OCI-LY7 (cell line): ENCODE measurements around the gene NEK4.

Source experiments
- CTCF ChIP-seq: fragments of 200-600 bp; sonication (generic); conservative IDR thresholded peaks from 2 replicates; pipeline ENCODE4 v1.5.1; 2014; ENCODE audit warnings: mild to moderate bottlenecking, antibody characterized with exemption, low read length, moderate library complexity, mixed read lengths
- EZH2phosphoT487 ChIP-seq: fragments of 200-600 bp; sonication (generic); IDR thresholded peaks from 2 replicates; pipeline ENCODE4 v1.6.1; 2018; ENCODE audit warnings: low read depth, borderline replicate concordance, mild to moderate bottlenecking, mixed run types, antibody characterized with exemption, low read length, moderate library complexity, mixed read lengths

GRCh38 chr3:52793702-52794611 lies 23.2 kb upstream of the NEK4 start:
- TF ChIP-seq CTCF, result no peak
- no peak for TF ChIP-seq EZH2phosphoT487
